GM23338 (cell line): ENCODE data around the gene SLC16A7. TPM values are rescaled to one million over a fixed set of nuclear protein-coding genes. Genes with fewer than 3 reads are reported as not detected.

Experiments used
- ATAC-seq: fragments of 200-7000 bp; cut with Tn5 transposase; 3 replicates; pipeline ENCODE4 v1.9.1; 2020
- DNase-seq: peaks from one replicate; pipeline ENCODE4 v3.0.0-alpha.2; 2015; ENCODE audit warnings: low spot score
- H2AFZ ChIP-seq: fragments of 200-600 bp; sonication (generic); 2 replicates; pipeline ENCODE4 v1.8.0; 2016; ENCODE audit warnings: antibody characterized with exemption, mild to moderate bottlenecking, moderate library complexity
- H3F3A ChIP-seq: fragments of 200-600 bp; sonication (generic); replicated peaks from 2 replicates; pipeline ENCODE4 v1.8.0; 2017; ENCODE audit warnings: antibody characterized with exemption, mixed run types, low read depth
- H3K27ac ChIP-seq: fragments of 200-600 bp; sonication (generic); 2 replicates; pipeline ENCODE4 v1.6.1; 2016; ENCODE audit warnings: low read depth
- H3K27me3 ChIP-seq: fragments of 200-600 bp; sonication (generic); 2 replicates; pipeline ENCODE4 v1.8.0; 2016; ENCODE audit warnings: mild to moderate bottlenecking, mixed run types, moderate library complexity; ENCODE audit not compliant: insufficient read depth
- H3K36me3 ChIP-seq: fragments of 200-600 bp; sonication (generic); 2 replicates; pipeline ENCODE4 v1.8.0; 2016; ENCODE audit warnings: mild to moderate bottlenecking; ENCODE audit not compliant: insufficient read depth
- H3K4me1 ChIP-seq: fragments of 200-600 bp; sonication (generic); 2 replicates; pipeline ENCODE4 v1.8.0; 2016; ENCODE audit warnings: mild to moderate bottlenecking, moderate library complexity; ENCODE audit not compliant: insufficient read depth
- H3K4me2 ChIP-seq: fragments of 200-600 bp; sonication (generic); 2 replicates; pipeline ENCODE4 v1.7.1; 2017; ENCODE audit warnings: mixed run types
- H3K4me3 ChIP-seq: fragments of 200-600 bp; sonication (generic); 2 replicates; pipeline ENCODE4 v1.6.1; 2016; ENCODE audit warnings: mixed run types
- H3K79me2 ChIP-seq: fragments of 200-600 bp; sonication (generic); replicated peaks from 2 replicates; pipeline ENCODE4 v1.8.0; 2017; ENCODE audit warnings: mild to moderate bottlenecking; ENCODE audit not compliant: insufficient read depth
- H3K9me2 ChIP-seq: fragments of 200-600 bp; sonication (generic); 2 replicates; pipeline ENCODE4 v1.8.0; 2017; ENCODE audit not compliant: insufficient read depth
- H4K20me1 ChIP-seq: fragments of 200-600 bp; sonication (generic); replicated peaks from 2 replicates; pipeline ENCODE4 v1.8.0; 2017; ENCODE audit warnings: mild to moderate bottlenecking; ENCODE audit not compliant: insufficient read depth
- H3K27ac Mint-ChIP-seq: 2 replicates; pipeline ENCODE4 v1.8.0; 2020; ENCODE audit warnings: inconsistent platforms, mild to moderate bottlenecking, moderate library complexity, mixed read lengths
- H3K27me3 Mint-ChIP-seq: 3 replicates; pipeline ENCODE4 v1.8.0; 2022; ENCODE audit warnings: low read depth, mild to moderate bottlenecking, moderate library complexity, mixed read lengths, inconsistent platforms; ENCODE audit not compliant: insufficient read depth, poor library complexity
- H3K36me3 Mint-ChIP-seq: 3 replicates; pipeline ENCODE4 v1.8.0; 2021; ENCODE audit warnings: low read depth, mild to moderate bottlenecking, inconsistent platforms, moderate library complexity, mixed read lengths
- H3K4me1 Mint-ChIP-seq: 3 replicates; pipeline ENCODE4 v1.8.0; 2020; ENCODE audit warnings: mild to moderate bottlenecking, inconsistent platforms, mixed read lengths
- H3K4me3 Mint-ChIP-seq: 3 replicates; pipeline ENCODE4 v1.8.0; 2021; ENCODE audit warnings: moderate library complexity, mild to moderate bottlenecking, inconsistent platforms, mixed read lengths
- H3K9me3 Mint-ChIP-seq: 3 replicates; pipeline ENCODE4 v1.8.0; 2020; ENCODE audit warnings: moderate library complexity, mild to moderate bottlenecking, inconsistent platforms, mixed read lengths
- CREB1 ChIP-seq: fragments of 250-450 bp; sonication (Bioruptor Pico); IDR thresholded peaks from 2 replicates; pipeline ENCODE4 v1.5.0; 2020; ENCODE audit warnings: low read depth, mild to moderate bottlenecking, moderate library complexity
- EZH2 ChIP-seq: fragments of 200-600 bp; sonication (generic); IDR thresholded peaks from one replicate; pipeline ENCODE4 v1.8.0; 2017; ENCODE audit warnings: antibody characterized with exemption, mild to moderate bottlenecking, low read depth; ENCODE audit not compliant: unreplicated experiment
- EZH2phosphoT487 ChIP-seq: fragments of 200-600 bp; sonication (generic); IDR thresholded peaks from one replicate; pipeline ENCODE4 v1.8.1; 2018; ENCODE audit warnings: antibody characterized with exemption; ENCODE audit not compliant: unreplicated experiment
- JUNB ChIP-seq: IDR thresholded peaks from one replicate; pipeline ENCODE4 v1.6.1; 2016; ENCODE audit warnings: antibody characterized with exemption; ENCODE audit not compliant: unreplicated experiment
- NANOG ChIP-seq: IDR thresholded peaks from 2 replicates; pipeline ENCODE4 v1.6.1; 2016; ENCODE audit warnings: antibody characterized with exemption, borderline replicate concordance
- POLR2AphosphoS5 ChIP-seq: IDR thresholded peaks from 2 replicates; pipeline ENCODE4 v1.6.1; 2016; ENCODE audit warnings: antibody characterized with exemption, low read depth
- ZNF114 ChIP-seq: fragments of 250-450 bp; sonication (Bioruptor Pico); IDR thresholded peaks from 2 replicates; pipeline ENCODE4 v1.5.0; 2020; ENCODE audit warnings: mild to moderate bottlenecking, moderate library complexity
- ZNF331 ChIP-seq: fragments of 250-450 bp; sonication (Bioruptor Pico); IDR thresholded peaks from 2 replicates; pipeline ENCODE4 v1.5.0; 2020; ENCODE audit warnings: low read depth, mild to moderate bottlenecking, moderate library complexity
- polyA plus RNA-seq: library from polyadenylated mRNA; unstranded; fragments of >200 nt; fragmentation: Nextera tagmentation; extraction: Ambion mirVana; gene quantifications from 2 replicates; pipeline ENCODE4 v1.2.1, GENCODE V29; 2016
- total RNA-seq: library from RNA; depleted of rRNA; stranded (reverse); fragments of >200 nt; shearing (Covaris generic); gene quantifications from 2 replicates; pipeline ENCODE4 v1.2.3, GENCODE V29; 2014
- TF ChIP-seq, protein P1 (sequence below): IDR thresholded peaks from 2 replicates; pipeline ENCODE4 v1.6.1; 2016; ENCODE audit warnings: antibody characterized with exemption
- TF ChIP-seq, protein P2 (sequence below), 2 experiments: fragments of 200-600 bp in 1 of 2; sonication (generic) in 1 of 2; conservative IDR thresholded peaks; 2 replicates each; pipeline versions ENCODE4 v1.5.1 to v1.6.1; 2016 to 2017; ENCODE audit warnings: antibody characterized with exemption in 2 of 2, low read depth in 2 of 2, mild to moderate bottlenecking in 2 of 2, moderate library complexity in 1 of 2

SLC16A7 gene
- total and polyA plus RNA-seq, 2 experiments from 2014 or later = 2.8 to 4.3 TPM

DNA sequence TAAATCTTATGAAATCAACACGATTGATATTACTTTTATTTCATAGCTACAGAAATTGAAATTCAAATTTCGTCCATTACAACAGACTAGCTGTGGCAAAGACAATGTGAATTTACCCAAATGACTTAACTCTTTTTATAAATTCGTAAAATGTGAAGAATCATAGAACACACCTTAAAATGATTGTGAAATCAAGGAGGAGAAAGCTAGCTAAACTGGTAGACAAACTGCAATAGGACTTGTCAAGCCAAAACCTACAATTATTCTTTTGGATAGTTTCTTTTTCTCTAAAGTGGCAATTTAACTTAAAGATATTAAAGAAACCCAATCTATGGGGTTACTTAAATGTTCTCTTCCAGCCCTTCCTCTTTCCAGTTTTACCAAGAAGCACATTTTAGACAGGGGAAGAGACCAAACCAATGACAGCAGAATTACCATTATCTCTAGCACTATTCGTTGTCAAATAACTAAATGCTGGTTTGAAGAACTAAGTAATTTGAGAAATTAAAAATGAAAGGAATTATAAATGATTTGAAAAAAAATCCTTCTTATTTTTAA is 807 bp upstream of the SLC16A7 start (continued):
- TF ChIP-seq, protein P1, sequence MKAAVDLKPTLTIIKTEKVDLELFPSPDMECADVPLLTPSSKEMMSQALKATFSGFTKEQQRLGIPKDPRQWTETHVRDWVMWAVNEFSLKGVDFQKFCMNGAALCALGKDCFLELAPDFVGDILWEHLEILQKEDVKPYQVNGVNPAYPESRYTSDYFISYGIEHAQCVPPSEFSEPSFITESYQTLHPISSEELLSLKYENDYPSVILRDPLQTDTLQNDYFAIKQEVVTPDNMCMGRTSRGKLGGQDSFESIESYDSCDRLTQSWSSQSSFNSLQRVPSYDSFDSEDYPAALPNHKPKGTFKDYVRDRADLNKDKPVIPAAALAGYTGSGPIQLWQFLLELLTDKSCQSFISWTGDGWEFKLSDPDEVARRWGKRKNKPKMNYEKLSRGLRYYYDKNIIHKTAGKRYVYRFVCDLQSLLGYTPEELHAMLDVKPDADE = no peak

DNA sequence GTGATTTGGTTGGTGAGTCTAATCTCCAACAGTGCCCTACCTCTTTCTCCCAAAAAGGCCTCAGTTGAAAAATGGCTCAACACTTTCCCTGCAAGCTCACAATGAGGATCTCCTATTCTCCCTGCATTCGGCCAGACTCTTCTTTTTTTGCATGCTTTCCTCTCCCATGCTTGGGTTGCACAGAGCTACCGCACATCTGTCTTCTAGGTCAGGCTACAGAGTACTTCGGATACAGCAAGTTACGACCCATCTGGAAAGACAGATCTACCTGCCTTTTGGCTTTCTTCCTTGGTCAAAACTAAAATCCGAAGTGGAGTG is 305 bp upstream of the SLC16A7 start:
- H4K20me1 ChIP-seq = no peaks in the 10 kb centered on the region
- no peak overlapping the region for H3K27ac ChIP-seq
- peaks cover 12% of the 10 kb centered on the region for H3K4me1 ChIP-seq
- peaks cover 10% of the 10 kb centered on the region for H3K27me3 Mint-ChIP-seq
- no peaks in the 10 kb centered on the region for H3K36me3 ChIP-seq
- H3K4me3 ChIP-seq = peak overlapping the region; percentile 91
- H3F3A ChIP-seq = 0 out of 2 replicates have a peak, but pooled peaks cover 3% of the 10 kb centered on the region
- H3K27me3 ChIP-seq = peaks cover 11% of the 10 kb centered on the region; the same call in 1 of the 2 replicates
- TF ChIP-seq, protein P1 = no peak
- TF ChIP-seq EZH2phosphoT487 (no peak), JUNB (no peak), NANOG (no peak)
- peak overlapping the region; percentile 98 for H2AFZ ChIP-seq
- peak overlapping the region; percentile 94 for H3K4me2 ChIP-seq
- no peak overlapping the region for H3K27ac Mint-ChIP-seq
- H3K36me3 Mint-ChIP-seq = no peaks in the 10 kb centered on the region
- H3K79me2 ChIP-seq = no peaks in the 10 kb centered on the region
- peak overlapping the region; percentile 79 for H3K4me3 Mint-ChIP-seq
- DNase-seq = no peak
- ATAC-seq = peak; percentile 55; the same call in 1 of the 3 replicates
- H3K9me3 Mint-ChIP-seq = no peaks in the 10 kb centered on the region
- H3K9me2 ChIP-seq = no peaks in the 10 kb centered on the region
- peaks cover 16% of the 10 kb centered on the region for H3K4me1 Mint-ChIP-seq

DNA sequence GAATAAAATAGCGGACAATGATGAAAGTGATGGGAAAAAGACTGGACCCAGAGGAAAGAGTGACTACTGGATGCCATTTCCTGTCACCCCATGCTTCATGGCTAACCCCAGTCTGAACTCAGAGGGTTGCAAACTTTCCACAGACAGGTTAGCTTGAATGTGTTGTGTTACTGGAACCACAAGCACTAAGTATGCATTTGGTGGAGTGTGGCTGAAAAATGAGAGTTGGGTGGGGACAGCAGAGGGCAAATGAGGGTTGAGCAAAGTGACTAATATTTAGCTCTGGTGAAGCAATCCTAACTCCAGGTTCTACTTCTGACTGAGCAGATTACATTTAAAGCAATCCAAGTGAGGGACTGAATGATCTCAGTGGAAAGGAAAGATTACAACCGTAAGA is 1.6 kb downstream of the SLC16A7 start:
- H3K36me3 Mint-ChIP-seq = no peaks in the 10 kb centered on the region
- H3K4me1 Mint-ChIP-seq = peaks cover 16% of the 10 kb centered on the region
- DNase-seq = no peak
- Histone ChIP-seq H3K4me2 (peak overlapping the region; percentile 94), H4K20me1 (no peaks in the 10 kb centered on the region), H3K4me3 (peak overlapping the region; percentile 91), H3K4me1 (peaks cover 12% of the 10 kb centered on the region), H2AFZ (peak overlapping the region; percentile 94), H3K9me2 (no peaks in the 10 kb centered on the region), H3F3A (0 out of 2 replicates have a peak, but pooled peaks cover 3% of the 10 kb centered on the region), H3K36me3 (no peaks in the 10 kb centered on the region), H3K27ac (peak overlapping the region; percentile 57; the same call in 1 of the 2 replicates), H3K27me3 (peaks cover 11% of the 10 kb centered on the region; the same call in 1 of the 2 replicates), H3K79me2 (no peaks in the 10 kb centered on the region)
- ATAC-seq = no peak
- H3K4me3 Mint-ChIP-seq = peak overlapping the region; percentile 79
- no peaks in the 10 kb centered on the region for H3K9me3 Mint-ChIP-seq
- H3K27ac Mint-ChIP-seq = no peak overlapping the region
- peaks cover 13% of the 10 kb centered on the region for H3K27me3 Mint-ChIP-seq
- TF ChIP-seq, protein P2, sequence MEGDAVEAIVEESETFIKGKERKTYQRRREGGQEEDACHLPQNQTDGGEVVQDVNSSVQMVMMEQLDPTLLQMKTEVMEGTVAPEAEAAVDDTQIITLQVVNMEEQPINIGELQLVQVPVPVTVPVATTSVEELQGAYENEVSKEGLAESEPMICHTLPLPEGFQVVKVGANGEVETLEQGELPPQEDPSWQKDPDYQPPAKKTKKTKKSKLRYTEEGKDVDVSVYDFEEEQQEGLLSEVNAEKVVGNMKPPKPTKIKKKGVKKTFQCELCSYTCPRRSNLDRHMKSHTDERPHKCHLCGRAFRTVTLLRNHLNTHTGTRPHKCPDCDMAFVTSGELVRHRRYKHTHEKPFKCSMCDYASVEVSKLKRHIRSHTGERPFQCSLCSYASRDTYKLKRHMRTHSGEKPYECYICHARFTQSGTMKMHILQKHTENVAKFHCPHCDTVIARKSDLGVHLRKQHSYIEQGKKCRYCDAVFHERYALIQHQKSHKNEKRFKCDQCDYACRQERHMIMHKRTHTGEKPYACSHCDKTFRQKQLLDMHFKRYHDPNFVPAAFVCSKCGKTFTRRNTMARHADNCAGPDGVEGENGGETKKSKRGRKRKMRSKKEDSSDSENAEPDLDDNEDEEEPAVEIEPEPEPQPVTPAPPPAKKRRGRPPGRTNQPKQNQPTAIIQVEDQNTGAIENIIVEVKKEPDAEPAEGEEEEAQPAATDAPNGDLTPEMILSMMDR (conservative IDR thresholded peaks at IDR 0.05; ENCODE audit: low read depth in 2 of 2) = no peak
- no peak for TF ChIP-seq EZH2
- no peak for TF ChIP-seq ZNF331 (CRISPR knock-in tag)
- TF ChIP-seq POLR2AphosphoS5 = no peak
- TF ChIP-seq, protein P1 = no peak
- TF ChIP-seq CREB1 (CRISPR knock-in tag) = no peak
- no peak for TF ChIP-seq NANOG
- no peak for TF ChIP-seq ZNF114
- no peak for TF ChIP-seq EZH2phosphoT487
